Measurements from ENCODE around the gene ANK3.

Gene ANK3

DNA sequence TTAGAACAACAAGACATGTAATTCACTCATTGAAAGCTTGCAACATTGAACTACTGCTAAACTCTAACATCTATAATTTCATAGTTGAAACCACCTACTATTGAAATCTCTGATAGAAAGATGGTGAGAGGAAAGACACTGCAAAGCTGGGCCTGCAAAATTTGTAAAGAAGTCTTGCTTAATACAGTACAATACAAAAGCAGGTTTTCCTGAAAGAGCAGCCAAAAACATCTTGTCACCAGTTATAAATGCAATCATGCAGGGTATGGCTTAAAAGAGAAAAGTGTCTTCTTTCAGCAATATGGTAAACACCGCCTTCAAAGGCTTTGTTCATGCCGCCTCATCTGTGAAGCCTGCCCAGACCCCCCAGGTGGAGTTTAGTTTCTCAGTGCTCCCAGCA is 109.2 kb downstream of the ANK3 start:
- no peak for DNase-seq (ENCODE audit: low read depth in 2 of 2)

DNA sequence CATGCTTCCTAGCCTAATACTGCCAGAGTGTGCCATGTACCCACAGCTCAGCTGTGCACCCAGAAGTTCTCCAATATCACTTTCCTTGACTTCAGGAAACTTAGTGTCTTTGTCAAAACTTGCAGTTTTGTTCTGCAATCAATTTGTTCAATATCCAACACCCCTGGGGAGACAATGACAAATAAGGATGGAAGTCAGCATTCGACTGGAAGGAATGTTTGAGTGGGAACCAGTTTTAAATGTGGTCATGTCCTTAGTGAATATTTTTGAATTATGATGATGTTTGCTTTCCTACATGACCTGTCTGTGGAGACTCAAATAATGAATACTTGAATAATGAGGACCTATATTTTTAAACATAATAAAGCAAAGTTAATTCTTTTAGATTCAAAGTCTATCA is 112.0 kb downstream of the ANK3 start:
- DNase-seq (ENCODE audit: low read depth in 2 of 2), result no peak

GRCh38 chr10:60276232-60276631 is 113.4 kb downstream of the ANK3 start:
- no peak for DNase-seq (ENCODE audit: low read depth in 2 of 2)

DNA sequence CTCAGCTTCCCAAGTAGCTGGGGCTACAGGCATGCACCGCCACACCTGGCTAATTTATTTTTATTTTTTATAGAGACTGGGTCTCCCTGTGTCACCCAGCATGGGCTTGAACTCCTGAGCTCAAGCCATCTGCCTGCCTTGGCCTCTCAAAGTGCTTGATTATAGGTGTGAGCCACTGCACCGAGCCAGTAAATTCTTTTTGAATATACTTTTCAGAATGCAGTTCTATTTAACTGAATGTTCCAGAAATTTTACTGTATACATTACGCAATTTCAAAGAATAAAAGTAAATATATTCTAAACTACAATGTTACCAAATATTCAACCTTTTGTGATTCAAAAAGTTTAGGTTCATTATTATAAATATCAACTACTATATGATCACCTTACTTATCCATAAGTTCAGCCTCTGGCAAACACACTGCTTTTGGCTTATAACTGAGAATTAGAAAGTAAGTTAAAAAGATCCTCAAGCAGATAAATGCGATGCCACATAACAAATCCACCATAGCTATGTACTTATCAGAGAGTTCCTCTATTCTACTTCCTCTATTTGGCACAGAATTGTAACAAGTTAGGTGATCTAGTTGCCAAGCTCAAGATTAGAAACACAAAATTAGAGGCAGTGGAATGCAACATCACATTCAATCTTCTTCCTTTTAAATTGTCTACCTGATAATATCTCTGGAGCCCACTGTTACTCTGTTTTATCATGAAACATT is 118.2 kb downstream of the ANK3 start:
- DNase-seq (ENCODE audit: low read depth in 2 of 2), result no peak

DNA sequence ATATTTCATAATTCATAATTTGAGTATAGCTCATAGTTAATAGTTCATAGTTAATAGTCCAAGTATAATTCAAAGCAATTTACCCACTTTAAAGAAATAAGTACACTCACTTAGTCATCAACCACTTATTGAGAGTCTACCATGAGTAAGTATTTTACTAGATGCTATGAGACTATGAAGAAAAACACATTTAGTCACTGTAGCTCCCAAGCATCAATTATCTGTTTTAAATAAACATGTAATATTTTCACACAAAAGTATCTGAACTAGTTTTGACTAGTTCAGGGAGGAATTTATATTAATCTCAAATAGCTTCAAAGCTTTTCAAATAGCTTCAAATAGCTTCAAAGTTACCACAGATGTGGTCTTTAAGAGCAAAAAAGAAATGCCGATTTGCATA is 119.2 kb downstream of the ANK3 start:
- DNase-seq (ENCODE audit: low read depth in 2 of 2), result no peak

- no peak for DNase-seq (ENCODE audit: low read depth in 2 of 2)
Observed at GRCh38 chr10:60267802-60268201, 121.9 kb downstream of the ANK3 start.

DNA sequence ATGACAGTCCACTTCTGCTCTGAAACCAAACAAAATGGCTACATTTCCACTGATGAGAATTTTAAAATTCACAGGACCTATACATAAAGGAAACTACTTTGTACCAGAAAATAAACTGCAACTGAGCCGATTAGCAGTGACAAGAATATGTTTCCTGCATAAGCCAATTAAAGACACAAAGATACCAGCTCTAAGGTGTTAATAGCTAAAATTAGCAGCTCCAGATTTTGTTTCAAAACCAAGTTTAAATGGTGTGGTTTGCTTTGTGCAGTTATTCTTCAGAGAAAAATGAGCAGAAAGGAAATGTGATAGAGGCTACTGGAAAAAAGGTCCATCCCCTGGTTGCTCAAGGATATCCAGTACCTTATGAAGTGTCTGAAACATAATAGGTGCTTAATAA is 123.2 kb downstream of the ANK3 start:
- DNase-seq (ENCODE audit: low read depth in 2 of 2), result no peak

DNA sequence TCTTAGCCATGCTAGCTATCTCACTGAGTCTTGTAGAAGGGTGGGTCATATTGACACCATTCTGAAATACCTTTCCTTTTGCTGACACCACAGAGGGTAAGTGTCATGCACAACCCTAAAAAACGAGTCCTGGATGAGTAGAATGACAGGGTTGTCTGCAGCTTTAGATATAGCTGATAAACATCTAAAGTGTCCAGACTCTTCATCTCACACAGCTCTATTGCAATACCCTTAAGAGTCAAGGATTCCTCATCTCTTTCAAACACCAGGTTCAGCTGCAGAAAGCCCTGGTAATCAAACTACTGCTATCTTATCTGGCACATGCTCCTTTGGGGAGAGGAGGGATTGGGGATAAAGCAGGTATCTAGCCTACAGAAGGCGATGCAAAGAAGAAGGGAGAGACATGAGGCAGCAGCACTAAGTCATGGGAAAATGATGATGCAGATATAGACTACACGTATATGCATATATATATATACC is 127.0 kb downstream of the ANK3 start:
- DNase-seq (ENCODE audit: low read depth in 2 of 2), result no peak

- no peak for DNase-seq (ENCODE audit: low read depth in 2 of 2)
Observed at GRCh38 chr10:60260321-60260720, 129.4 kb downstream of the ANK3 start.

- no peak for DNase-seq (ENCODE audit: low read depth in 2 of 2)
Observed at GRCh38 chr10:60258429-60258797, 131.3 kb downstream of the ANK3 start.

DNA sequence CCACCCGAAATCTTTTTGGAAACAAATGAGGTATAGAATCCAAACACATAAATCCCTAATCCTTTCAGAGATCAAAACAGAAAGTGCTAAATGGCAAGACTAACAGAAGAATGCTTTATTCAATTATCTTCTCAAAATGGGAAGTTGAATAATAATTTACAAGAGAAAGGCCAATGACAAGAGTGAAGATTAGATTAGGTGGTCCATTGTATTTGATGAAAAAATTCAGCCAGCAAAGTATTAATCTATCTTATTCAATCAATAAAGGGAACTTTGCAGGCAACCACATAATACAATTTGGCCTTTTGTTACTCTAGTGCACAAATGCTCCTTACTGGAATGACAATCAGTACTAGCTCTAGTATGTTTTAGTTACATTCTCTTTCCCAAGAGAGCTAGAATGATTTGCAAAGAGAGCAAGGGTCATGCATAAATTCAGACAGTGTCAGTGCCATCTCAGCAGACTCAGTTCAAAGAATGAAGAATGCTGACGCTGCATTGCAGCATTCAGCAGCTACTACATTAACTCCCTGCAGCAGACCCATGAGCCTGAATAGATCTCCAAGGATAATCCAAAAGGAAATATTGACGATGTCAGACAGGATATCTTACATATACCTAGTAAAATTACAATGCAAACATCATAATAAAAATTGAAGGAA is 131.8 kb downstream of the ANK3 start:
- no peak for DNase-seq (ENCODE audit: low read depth in 2 of 2)

- no peak for DNase-seq (ENCODE audit: low read depth in 2 of 2)
Observed at GRCh38 chr10:60254776-60255175, 134.9 kb downstream of the ANK3 start.

DNA sequence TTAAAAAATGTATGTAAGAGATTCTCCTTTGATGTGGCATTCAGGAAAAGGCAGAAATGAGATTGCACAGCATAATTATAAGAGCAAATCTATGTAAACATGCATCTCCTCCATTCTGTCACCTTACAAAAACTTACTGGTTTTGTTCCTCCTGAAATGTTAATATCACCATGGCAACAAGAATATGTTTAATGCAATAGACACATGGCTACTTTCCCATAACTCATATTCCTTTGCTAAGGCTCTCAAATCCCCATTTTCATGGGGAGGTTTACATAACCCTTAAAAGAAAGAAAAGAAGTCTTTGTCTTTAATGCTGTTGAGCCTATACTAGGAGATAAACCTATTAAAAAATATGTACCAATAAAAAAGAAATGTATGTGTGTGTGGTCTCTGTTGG is 136.2 kb downstream of the ANK3 start:
- DNase-seq (ENCODE audit: low read depth in 2 of 2), result no peak

DNA sequence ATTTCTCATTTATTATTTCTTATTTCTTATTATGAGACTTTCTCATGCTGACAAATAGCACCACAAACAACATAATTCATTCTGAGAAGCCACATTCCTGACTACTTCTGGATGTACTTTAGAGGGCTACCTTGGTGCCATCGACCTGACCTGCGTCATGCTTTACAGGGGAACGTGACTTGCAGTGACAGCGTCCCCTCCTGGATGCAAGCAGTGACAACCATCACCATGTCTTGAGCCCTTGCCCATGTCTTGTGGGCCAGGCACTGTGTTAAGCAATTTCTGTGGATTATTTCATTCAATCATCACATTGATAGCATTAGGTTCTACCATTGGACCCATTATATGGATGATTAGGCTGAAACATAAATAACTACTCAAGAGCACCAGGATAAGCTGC is 137.0 kb downstream of the ANK3 start:
- DNase-seq (ENCODE audit: low read depth in 2 of 2), result no peak

DNA sequence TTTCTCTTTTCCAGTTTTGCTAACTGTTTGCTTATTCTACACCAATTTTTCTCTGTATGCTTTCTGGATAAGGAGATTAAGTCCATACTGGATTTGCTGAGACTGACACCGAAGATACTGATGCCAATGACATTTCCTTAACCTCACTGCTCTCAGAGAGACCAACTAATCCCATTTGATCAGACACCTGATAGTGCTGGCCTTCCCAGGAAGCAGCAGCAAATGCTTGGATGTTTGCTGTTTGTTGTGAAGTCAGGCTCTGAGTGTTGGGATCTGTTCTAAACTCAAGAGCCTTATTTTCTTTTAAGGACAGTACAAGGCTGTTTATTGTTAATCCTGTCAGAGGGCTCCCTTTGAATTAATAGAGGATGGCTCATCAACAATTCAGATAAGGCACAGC is 143.3 kb downstream of the ANK3 start:
- DNase-seq (ENCODE audit: low read depth in 2 of 2), result no peak

GRCh38 chr10:60239228-60239627 is 150.4 kb downstream of the ANK3 start:
- DNase-seq (ENCODE audit: low read depth in 2 of 2), result no peak

GRCh38 chr10:60238759-60239100 is 150.9 kb downstream of the ANK3 start:
- no peak for DNase-seq (ENCODE audit: low read depth in 2 of 2)

GRCh38 chr10:60237977-60238758 is 151.5 kb downstream of the ANK3 start:
- DNase-seq (ENCODE audit: low read depth in 2 of 2), result no peak

GRCh38 chr10:60236869-60237524 is 152.7 kb downstream of the ANK3 start:
- DNase-seq (ENCODE audit: low read depth in 2 of 2), result no peak

DNA sequence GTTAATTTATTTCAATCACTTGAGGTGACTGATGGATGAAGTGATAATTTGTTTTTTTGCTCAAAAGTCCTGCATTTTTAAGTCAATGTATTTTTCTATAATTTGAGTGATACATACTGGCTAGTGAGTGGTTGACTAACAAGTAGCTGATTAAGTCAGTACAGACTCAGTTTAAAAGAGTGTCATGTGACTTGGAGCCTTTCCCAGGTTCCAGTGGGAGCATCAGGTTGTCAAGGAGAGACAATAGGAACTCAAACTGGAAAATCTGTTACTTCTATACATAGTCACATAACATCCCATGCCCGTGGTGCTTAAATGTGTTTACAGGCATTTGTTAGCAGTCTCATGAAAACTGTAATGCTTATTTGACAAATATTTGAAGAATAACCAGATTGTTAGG is 154.7 kb downstream of the ANK3 start:
- no peak for DNase-seq (ENCODE audit: low read depth in 2 of 2)

GRCh38 chr10:60234551-60234950 is 155.1 kb downstream of the ANK3 start:
- no peak for DNase-seq (ENCODE audit: low read depth in 2 of 2)

DNA sequence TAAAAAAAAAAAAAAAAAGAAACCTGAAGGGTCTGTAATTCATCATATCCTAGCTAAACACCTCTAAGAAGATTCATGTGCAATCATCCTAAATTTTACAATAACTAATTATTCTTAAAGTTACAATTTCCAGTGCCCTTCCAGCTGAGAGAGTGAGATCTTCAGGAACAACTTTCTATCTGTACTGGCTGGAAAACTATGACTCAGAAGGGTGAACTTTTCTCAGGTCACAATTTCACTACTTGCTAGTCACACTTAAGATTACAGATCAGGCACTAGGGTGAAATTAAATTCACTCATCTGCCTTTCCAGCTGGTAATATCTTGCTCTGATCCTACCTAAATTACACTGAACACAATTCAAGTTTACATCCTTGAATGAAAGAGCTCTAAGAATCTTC is 158.8 kb downstream of the ANK3 start:
- DNase-seq (ENCODE audit: low read depth in 2 of 2), result no peak

Measured in stimulated activated CD4-positive, alpha-beta T cell treated with anti-CD3 and anti-CD28 coated beads, Interleukin-4, amount 100 ng/mL, for 48 hours (primary cell).